ENCODE measurements around the gene GSTT2.

DNA sequence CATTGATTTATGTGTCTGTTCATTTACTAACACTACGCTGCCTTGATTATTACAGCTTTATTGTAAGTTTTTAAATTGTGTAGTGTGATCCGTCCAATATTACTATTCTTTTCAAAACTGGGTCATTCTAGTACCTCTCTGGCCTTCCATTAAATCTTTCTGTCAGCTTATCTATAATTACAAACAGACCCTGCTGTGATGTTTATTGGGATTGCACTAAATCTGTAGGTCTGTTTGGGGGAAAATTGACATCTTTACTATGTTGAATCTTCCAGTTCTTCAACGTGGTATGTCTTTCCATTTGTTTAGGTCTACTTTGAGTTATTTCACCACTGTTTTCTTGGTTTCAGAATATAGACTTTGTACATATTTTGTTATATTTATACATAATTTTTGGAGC is 46.8 kb downstream of the GSTT2 start:
- TF ChIP-seq, protein P1, sequence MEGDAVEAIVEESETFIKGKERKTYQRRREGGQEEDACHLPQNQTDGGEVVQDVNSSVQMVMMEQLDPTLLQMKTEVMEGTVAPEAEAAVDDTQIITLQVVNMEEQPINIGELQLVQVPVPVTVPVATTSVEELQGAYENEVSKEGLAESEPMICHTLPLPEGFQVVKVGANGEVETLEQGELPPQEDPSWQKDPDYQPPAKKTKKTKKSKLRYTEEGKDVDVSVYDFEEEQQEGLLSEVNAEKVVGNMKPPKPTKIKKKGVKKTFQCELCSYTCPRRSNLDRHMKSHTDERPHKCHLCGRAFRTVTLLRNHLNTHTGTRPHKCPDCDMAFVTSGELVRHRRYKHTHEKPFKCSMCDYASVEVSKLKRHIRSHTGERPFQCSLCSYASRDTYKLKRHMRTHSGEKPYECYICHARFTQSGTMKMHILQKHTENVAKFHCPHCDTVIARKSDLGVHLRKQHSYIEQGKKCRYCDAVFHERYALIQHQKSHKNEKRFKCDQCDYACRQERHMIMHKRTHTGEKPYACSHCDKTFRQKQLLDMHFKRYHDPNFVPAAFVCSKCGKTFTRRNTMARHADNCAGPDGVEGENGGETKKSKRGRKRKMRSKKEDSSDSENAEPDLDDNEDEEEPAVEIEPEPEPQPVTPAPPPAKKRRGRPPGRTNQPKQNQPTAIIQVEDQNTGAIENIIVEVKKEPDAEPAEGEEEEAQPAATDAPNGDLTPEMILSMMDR (IDR thresholded peaks at IDR 0.05) = no peak
- no peak for TF ChIP-seq POLR2A (IDR thresholded peaks at IDR 0.05)
- no peak for TF ChIP-seq EP300 (IDR thresholded peaks at IDR 0.05)
